ENCODE results near the gene CCNK.

Gene CCNK

GRCh38 chr14:99559286-99559990, 78.2 kb downstream of the CCNK start:
- no peak overlapping the region for H3K9ac ChIP-seq (ENCODE audit: low read length)
- H3K9me3 ChIP-seq (ENCODE audit: low read length) = no peaks in the 10 kb centered on the region
- TF ChIP-seq, protein P1, sequence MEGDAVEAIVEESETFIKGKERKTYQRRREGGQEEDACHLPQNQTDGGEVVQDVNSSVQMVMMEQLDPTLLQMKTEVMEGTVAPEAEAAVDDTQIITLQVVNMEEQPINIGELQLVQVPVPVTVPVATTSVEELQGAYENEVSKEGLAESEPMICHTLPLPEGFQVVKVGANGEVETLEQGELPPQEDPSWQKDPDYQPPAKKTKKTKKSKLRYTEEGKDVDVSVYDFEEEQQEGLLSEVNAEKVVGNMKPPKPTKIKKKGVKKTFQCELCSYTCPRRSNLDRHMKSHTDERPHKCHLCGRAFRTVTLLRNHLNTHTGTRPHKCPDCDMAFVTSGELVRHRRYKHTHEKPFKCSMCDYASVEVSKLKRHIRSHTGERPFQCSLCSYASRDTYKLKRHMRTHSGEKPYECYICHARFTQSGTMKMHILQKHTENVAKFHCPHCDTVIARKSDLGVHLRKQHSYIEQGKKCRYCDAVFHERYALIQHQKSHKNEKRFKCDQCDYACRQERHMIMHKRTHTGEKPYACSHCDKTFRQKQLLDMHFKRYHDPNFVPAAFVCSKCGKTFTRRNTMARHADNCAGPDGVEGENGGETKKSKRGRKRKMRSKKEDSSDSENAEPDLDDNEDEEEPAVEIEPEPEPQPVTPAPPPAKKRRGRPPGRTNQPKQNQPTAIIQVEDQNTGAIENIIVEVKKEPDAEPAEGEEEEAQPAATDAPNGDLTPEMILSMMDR (IDR thresholded peaks at IDR 0.05; ENCODE audit: low read length) = no peak
- no peak for TF ChIP-seq EZH2 (IDR thresholded peaks at IDR 0.05; ENCODE audit: borderline replicate concordance, low read length)
- H3K4me3 ChIP-seq (ENCODE audit: low read depth, low read length, poor library complexity, severe bottlenecking) = no peak overlapping the region
- no peaks in the 10 kb centered on the region for H3K4me1 ChIP-seq (ENCODE audit: insufficient read depth, low read length, severe bottlenecking)
- 0 out of 2 replicates have a peak, but pooled peaks cover 7% of the 10 kb centered on the region for H3K27me3 ChIP-seq (ENCODE audit: insufficient read depth, low read length)
- H3K9me2 ChIP-seq (ENCODE audit: low read depth, low read length) = no peaks in the 10 kb centered on the region
- H3K27ac ChIP-seq (ENCODE audit: low read depth, low read length, poor library complexity, severe bottlenecking) = no peak overlapping the region
- H3F3A ChIP-seq (ENCODE audit: insufficient read depth, low read length) = no peaks in the 10 kb centered on the region
- no peak overlapping the region for H2AFZ ChIP-seq (ENCODE audit: low read length)
- H3K36me3 ChIP-seq (ENCODE audit: insufficient read depth, low read length) = no peaks in the 10 kb centered on the region
- H4K20me1 ChIP-seq (ENCODE audit: insufficient read depth, low read length) = no peaks in the 10 kb centered on the region
- no peak overlapping the region for H3K4me2 ChIP-seq (ENCODE audit: low read length)
- no peaks in the 10 kb centered on the region for H3K79me2 ChIP-seq (ENCODE audit: insufficient read depth, low read length)

GRCh38 chr14:99560403-99560802, 79.2 kb downstream of the CCNK start:
- Histone ChIP-seq H3K4me1 (ENCODE audit: insufficient read depth, low read length, severe bottlenecking) (no peaks in the 10 kb centered on the region), H3K9me3 (ENCODE audit: low read length) (no peaks in the 10 kb centered on the region), H3K27ac (ENCODE audit: low read depth, low read length, poor library complexity, severe bottlenecking) (no peak overlapping the region), H2AFZ (ENCODE audit: low read length) (no peak overlapping the region), H3K27me3 (ENCODE audit: insufficient read depth, low read length) (0 out of 2 replicates have a peak, but pooled peaks cover 7% of the 10 kb centered on the region), H3K9ac (ENCODE audit: low read length) (no peak overlapping the region), H3K36me3 (ENCODE audit: insufficient read depth, low read length) (no peaks in the 10 kb centered on the region), H3K9me2 (ENCODE audit: low read depth, low read length) (no peaks in the 10 kb centered on the region), H3K4me2 (ENCODE audit: low read length) (no peak overlapping the region), H3F3A (ENCODE audit: insufficient read depth, low read length) (no peaks in the 10 kb centered on the region), H3K79me2 (ENCODE audit: insufficient read depth, low read length) (no peaks in the 10 kb centered on the region), H4K20me1 (ENCODE audit: insufficient read depth, low read length) (no peaks in the 10 kb centered on the region), H3K4me3 (ENCODE audit: low read depth, low read length, poor library complexity, severe bottlenecking) (no peak overlapping the region)
- TF ChIP-seq, protein P1 (IDR thresholded peaks at IDR 0.05; ENCODE audit: low read length) = no peak
- TF ChIP-seq EZH2 (IDR thresholded peaks at IDR 0.05; ENCODE audit: borderline replicate concordance, low read length) = no peak

DNA sequence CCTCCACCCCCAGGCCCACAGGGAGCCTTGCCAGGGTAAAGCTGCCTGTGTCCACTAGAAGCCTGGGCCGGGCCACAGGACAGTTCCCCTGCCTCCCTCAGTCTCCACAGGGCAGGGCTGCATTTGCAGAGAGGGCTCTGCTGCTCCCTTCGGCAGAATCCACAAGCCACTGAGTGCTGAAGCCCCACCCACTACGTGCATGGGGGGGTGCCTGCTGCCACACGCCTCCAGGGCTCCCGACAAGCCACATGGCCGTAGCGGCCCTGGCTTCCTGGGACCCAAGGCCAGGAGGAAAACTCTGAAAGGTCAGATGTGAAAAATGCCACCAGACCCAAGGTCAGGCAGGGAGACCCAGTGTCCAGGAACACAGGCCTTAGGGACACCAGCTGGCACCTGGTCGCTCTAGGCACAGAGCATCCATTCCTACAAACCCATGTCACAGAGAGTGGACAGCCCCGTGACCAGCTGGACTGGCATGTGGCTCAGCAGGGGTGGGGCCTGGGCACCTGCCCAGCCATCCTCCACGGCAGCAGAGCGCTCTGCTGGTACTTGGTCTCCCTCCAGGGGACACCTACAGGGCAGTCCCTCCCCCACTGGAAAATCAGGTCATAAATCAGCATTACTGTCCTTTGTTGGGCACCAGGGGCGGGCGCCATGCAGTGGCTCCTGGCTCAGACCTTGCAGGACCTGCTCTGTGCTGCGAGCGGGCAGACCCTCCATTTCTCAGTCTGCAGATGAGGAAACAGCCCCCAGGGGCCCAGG, 79.9 kb downstream of the CCNK start:
- Histone ChIP-seq H3K4me1 (ENCODE audit: insufficient read depth, low read length, severe bottlenecking) (no peaks in the 10 kb centered on the region), H3K79me2 (ENCODE audit: insufficient read depth, low read length) (no peaks in the 10 kb centered on the region)

More for the DNA sequence above, 79.9 kb downstream of the CCNK start:
- Histone ChIP-seq H3K4me2 (ENCODE audit: low read length) (no peak overlapping the region), H2AFZ (ENCODE audit: low read length) (no peak overlapping the region), H3K27me3 (ENCODE audit: insufficient read depth, low read length) (0 out of 2 replicates have a peak, but pooled peaks cover 7% of the 10 kb centered on the region), H3K27ac (ENCODE audit: low read depth, low read length, poor library complexity, severe bottlenecking) (no peak overlapping the region), H3K36me3 (ENCODE audit: insufficient read depth, low read length) (no peaks in the 10 kb centered on the region), H3K4me3 (ENCODE audit: low read depth, low read length, poor library complexity, severe bottlenecking) (no peak overlapping the region), H3K9me2 (ENCODE audit: low read depth, low read length) (no peaks in the 10 kb centered on the region), H3K9me3 (ENCODE audit: low read length) (no peaks in the 10 kb centered on the region), H4K20me1 (ENCODE audit: insufficient read depth, low read length) (no peaks in the 10 kb centered on the region), H3F3A (ENCODE audit: insufficient read depth, low read length) (no peaks in the 10 kb centered on the region), H3K9ac (ENCODE audit: low read length) (no peak overlapping the region)
- TF ChIP-seq, protein P1 (IDR thresholded peaks at IDR 0.05; ENCODE audit: low read length) = no peak
- no peak for TF ChIP-seq EZH2 (IDR thresholded peaks at IDR 0.05; ENCODE audit: borderline replicate concordance, low read length)
